GM18519 (cell line): ENCODE data around the gene SNX5.
A peak's percentile ranks its signal among the peaks of the same experiment; 100 is the strongest.
"Not testable (repeated sequence)": the region's sequence is repeated elsewhere in the genome, so short reads cannot be mapped to it uniquely, and the experiment has no call there.

ENCODE experiments used
- ATAC-seq: cut with Tn5 transposase; IDR thresholded peaks from one replicate; pipeline ENCODE4 v1.9.1; 2021; ENCODE audit warnings: mild to moderate bottlenecking, moderate library complexity; ENCODE audit not compliant: unreplicated experiment, low FRiP score

Gene SNX5

DNA sequence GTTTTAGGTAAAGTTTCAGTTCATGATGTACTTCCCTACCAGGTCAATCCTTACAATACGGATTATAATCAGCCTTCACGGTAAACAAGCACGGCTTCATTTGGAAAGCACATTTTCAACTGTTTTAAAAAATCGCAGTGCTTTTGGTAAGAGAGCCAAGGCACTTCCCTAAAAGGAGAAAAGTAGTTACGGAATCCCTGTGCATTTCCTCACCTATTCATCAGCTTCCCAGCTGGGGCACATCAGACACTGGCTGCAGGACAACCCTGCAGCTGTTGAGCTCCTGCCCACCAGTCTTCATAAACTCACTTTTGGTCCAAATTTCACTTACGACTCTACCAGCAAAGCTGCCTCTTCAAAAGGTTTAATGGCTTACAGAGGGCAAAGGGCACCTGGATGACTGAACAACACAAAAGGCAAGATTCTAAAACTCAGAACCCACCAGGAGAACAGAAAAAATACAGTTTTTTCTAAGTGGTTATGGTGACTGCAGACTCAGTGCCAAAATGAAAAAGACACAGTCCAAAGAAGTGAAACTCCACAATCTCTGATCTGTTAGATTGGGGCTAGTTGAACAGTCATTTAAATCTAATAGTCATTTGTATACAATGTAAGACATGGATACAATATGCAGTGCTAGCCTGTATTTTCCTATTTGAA lies 7.5 kb downstream of the SNX5 start:
- no peak for ATAC-seq

DNA sequence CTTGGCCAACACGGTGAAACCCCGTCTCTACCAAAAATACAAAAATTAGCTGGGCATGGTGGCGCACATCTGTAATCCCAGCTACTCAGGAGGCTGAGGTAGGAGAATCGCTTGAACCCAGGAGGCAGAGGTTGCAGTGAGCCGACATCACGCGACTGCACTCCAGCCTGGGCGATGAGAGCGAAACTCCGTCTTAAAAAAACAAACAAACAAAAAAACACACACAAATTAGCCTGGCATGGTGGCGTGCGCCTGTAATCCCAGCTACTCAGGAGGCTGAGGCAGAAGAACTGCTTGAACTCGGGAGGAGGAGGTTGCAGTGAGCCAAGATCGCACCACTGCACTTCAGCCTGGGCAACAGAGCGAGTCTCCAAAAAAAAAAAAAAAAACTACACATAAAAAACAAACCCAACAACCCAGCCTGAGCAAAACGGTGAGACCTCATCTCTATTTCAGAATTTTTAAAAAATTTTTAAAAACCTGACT lies 8.2 kb downstream of the SNX5 start:
- ATAC-seq: not testable (repeated sequence)

DNA sequence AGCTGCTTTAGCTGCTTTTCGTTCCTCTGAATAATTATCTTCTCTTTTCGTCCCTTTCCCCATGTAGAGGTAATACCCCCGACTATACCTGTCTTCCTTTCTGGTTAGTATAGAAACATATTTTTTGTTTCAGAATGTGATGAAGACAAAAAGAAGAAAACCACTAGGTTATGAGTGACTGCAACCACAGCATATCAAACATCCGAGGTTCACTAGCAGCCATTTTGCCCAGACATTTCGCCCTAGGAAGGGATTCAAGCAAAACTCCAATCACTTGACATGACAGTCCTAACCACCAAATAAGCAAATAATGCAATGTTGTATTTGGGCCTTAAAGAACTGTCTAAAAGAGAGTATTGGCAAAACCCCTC lies 9.4 kb downstream of the SNX5 start:
- no peak for ATAC-seq

DNA sequence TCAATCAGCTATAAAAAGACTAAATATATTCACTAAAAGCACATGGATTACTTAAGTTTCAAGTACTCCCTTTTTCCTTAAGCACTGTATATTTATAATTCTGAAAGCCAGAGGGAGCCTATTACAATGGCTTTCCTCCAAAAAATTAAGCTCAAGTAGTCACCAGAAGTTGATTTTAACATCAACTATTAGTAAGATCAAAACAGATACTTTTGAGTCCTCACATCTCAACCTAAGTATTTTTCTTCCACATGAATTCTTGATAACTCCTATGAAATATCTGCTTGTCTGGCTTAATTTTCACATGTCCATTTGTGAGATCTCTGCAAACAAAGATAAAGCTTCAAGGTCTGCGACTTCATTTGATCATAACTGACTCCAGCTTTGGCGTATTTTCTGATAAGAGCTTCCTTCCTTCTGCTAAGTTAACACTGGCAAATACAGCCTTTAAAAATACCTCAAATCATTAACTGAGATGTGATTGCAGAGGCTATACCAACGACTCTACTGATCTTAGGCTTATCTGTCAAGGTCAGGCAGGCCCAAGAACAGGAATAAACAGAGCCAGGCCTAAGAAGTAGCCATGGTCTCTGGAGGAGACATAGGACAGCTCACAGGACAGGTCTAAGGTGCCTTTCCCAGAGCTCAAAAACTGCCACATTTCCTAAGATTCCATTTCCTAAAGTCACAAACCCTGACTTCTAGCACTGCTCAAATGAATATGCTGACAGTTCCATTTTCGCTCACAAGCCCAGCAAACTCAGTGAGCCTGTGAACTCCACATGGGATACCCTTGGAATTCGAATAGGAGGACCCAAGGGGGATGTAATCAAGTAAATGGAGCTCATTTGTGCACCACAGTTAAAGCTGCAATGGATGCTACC lies 10.0 kb downstream of the SNX5 start:
- no peak for ATAC-seq

DNA sequence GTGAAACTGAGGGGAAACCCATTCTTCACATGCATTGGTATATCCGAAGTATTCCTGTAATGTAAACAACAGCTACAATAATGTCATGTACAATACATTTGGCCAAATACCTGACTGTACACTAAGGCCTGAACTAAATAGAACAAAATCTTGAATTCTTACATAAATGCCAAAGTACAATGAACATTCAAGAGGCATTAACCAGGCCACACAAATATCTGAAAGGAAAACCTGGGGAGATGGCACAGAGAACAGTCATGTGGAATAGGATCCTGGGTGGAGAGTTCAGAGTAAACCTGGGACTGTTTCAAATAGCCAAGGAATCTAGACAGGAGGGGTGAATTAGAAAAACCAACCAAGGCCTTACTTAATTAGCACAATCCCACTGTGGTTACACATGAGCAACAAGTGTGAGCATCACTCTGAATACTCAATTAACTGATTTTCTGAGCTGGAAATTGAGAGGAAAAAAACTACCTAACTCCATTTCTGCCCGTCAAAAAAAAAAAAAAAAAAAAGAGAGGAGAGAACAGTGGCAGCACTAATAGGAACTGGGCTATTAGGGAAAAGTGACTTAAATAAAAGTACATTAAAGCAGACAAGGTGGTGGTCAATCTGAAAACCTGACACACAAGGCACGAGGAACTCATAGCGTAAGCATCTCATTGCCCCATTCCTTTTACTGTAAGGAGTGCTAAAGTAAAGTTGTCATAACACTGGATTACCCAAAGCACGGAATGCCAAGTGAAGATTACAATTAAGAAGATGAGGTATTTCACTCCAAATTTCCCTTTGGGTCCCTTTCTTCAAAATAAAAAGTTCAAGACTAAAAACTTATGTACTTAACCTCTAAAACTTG lies 10.9 kb downstream of the SNX5 start:
- no peak for ATAC-seq

DNA sequence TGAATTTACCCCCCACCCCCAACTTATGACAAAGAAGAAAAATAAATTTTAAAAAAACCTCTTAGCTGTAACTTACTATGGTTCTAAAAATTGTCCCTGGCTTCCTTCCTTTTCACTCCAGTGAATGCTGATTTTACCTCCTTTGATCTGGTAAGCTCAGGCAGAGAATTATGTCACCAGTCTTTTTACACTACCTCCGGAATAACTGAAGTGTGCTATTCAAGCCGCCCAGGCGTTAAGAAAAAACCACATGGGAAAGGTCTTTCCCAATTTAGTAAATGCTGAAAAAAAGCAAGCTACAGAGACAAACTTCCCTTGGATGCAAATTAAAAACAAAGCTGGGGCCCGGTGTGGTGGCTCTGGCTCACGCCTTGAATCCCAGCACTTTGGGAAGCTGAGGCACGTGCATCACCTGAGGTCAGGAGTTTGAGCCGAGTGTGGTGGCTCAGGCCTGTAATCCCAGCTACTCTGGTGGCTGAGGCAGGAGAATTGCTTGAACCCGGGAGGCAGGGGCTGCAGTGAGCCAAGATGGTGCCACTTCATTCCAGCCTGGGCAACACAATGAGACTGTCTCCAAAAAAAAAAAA lies 12.4 kb downstream of the SNX5 start:
- no peak for ATAC-seq

DNA sequence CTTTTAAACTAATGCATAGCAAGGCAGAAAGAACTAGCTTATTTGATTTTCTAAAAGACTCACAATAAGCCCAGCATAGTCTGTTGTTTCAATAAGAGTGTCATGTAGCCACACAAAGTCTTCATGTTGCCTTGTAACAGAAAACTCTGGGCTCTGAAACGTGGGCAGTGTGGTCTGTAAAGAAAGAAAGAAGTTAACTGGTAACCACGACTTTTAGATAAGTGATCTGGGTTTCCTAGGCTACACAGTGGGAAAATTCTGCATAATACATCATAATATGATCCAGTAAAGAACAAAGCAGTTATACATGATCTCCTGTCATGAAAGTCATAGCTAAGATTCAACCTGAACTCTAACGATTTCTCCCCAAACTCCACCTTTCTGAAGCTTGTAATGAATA lies 13.3 kb downstream of the SNX5 start:
- ATAC-seq: no peak

DNA sequence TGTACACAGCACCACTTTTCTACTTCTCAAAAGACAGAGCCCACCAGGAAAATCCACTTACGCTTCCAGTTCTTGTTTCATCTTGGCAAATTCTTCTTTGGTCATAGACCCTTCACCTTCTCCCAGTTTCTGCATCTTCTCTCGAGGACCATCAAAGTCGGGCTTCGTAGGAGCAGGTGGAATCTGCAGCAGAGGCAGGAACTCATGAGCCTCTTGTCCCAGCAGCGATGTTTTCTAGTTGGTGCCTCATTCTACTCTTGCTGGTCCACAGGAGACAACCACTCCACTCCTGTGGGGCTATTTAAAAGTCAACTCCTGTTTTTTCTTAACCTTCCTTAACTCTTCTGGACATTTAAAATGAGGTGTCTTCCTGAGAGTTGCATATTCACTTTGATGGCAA lies 14.7 kb downstream of the SNX5 start:
- ATAC-seq: no peak

DNA sequence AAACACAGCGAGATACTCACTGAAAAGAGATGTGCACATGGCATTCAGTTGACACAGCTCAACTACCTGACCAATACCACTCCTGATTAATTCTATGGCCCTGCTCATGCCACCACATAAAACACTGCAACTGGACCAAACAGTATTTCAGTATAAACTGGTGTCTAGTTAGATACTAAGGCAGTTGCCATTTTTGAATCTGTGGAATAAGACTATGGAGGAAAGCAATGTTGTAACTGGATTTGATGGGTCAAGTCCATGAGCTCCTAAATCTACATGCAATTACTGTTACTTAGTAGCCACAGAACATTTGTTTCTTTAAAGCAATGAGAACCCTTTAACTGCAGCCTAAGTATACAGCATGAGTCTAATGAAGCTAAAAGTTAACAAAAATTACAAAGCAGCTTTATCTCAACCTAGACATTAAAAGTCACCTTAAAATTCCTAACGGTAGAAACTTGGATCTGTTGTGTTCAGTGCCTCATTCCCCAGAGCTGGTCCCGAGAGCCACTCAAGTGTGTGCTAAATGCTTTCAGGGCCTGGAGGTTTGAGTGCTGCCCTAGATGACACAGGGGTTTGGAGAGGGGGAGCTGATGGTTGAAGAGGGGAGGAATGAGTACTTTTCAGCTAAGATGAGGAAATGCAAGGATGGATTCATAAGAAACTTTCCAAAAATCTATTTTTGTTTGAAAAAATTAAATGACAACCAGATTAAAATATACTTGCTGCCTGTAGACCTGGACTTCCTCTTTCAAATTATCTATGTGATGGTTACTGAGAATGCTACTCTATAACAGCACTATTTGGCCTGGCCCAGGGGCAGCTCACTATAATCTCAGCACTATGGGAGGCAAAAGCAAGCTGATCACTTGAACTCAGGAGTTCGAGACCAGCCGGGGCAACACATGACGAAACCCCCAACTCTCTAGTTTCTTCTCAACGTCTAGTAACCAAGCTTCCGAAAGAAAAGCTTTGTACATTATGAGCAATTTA lies 15.6 kb downstream of the SNX5 start:
- ATAC-seq: no peak

DNA sequence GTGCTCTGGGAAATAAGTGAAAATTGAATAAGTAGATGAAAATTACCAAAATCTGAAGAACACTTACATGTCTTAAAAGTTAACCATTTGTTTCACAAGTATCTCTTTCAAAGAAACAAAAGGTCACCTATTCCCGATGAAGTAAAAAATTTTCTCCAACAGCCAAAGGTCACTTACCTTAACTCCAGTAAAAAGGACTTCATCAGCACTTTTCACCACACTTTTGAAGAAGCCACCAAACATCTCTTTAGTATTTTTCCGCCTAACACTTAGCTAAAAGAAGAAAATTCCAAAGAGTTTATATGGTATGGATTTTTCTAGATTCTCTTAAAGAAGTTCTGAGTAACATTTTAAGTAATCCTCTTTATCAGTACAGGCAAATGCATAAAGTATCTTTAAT lies 17.3 kb downstream of the SNX5 start:
- ATAC-seq: no peak

DNA sequence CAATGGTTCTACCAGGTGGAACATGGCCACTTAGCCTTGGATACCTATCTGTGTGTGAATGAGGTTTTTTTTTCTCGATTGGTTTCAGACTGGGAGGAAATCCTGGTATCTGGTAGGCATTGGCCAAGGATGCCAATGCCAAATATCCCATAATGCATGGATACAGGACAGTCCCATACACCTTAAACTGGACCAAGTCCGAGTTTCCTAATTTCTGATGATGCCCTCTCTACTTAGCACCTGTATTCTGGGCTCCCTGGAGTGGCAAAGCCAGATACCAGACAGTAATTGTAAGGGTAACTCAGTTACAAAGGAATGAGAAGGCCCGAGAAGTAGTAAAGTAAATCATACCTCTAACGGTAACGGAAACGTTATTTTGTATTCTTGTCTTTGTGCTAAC lies 17.9 kb downstream of the SNX5 start:
- no peak for ATAC-seq

DNA sequence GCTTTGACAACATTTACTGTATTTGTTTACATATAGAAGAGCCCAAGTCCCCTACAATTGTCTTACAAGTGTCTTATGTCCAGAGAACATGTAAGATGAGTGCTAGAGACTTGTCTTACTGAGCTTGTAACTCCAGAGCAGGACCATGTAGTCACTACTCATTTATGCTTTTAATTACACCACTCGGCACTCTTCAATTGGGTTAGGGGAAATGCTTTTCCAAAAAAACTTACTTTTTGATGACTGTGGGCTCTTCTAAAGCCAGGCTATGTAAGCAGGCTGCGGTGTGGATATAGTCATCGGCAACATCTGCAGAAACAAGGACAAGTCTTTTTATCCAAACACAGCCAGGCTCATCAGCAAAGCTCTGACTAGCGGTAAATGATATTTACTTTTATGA lies 18.7 kb downstream of the SNX5 start:
- ATAC-seq: no peak

DNA sequence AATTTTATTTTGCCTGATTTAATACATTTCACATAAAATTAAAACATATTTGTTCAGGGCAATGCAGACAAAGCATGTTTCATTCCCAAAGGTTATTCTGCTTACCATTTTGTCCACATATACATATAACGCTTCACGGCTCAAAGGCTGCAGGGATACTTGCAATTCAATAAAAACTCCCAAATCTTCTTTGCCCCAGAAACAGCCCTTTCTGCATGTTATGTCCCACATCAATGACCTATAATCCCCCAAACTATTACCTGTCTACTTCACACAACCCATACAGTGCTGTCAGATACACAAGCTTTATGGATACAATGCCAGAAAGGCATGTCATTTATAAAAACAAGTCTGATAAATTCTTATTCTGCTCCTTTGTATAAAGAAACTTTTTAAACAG lies 20.2 kb downstream of the SNX5 start:
- no peak for ATAC-seq

DNA sequence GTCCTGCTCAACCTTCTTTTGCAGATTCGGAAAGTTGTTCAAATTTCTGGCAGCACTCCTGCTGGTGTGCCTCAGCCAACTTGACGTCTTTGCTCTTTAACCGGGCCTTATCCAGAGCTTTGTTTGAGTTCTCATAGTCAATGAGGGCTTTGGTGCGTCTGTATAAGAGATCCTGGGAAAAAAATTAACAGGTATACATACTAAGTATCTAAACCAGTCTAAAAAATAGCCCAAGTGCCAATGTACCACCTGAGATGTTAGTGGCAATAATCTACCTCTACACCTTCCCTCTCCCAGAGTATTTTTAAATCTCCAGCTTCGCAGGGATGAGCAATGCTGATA lies 21.1 kb downstream of the SNX5 start:
- ATAC-seq: no peak

DNA sequence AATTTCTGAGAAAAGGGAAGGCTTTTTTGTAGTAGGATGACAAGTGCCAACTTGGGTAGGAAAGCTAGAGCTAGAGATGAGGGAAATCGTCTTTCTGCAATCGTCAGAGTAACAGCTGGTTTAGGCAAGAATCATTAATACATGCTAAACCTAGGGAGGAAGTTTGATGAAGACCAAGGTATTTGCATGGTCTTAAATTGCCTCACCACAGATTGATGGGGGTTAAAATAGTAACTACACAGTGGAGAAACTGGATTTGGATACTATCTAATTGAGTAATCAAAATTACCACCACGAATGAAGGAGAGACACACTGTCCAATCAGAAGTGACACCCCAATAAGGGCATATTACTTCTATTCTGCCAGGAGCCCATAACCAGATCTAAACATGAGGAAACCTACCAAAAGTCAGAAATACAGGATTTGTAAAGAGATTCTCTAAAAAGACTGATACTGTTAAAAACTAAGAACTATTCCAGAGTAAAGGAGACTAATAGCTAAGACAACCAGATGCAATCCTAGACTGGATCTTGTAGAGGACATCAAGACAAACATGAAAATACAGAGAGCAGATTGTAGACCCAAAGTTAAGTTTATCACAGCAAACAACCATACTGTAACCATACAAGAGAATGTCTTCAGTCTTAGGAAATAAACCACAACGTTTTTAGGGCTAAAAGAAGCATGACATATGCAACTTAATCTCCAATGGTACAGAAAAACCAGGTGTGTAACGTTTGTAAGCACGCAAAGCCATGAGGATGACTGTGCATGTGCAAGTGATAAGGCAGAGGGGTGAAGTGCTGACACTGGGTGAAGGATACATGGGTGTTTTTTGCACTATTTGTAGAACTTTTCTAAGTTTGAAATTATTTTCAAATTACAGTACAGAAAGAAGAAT lies 21.8 kb downstream of the SNX5 start:
- no peak for ATAC-seq

DNA sequence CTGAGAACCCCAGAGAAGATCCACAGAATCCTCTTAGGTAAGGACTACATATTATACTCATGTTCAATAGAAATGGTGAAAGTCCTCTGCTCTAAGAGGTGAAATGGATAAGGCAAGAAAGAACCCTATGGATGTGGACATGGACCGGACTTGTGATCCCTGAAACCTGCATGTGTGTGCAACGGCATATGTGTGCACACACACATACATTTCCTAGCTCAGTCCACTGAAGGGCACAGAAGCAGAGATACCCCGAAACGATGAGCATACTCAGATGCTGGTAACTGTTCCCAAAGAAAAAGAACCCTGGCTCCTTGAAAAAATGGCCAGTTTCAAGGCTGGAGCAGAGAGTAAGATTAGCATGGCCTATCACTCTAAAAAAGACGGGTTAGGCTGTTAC lies 22.6 kb downstream of the SNX5 start:
- no peak for ATAC-seq

DNA sequence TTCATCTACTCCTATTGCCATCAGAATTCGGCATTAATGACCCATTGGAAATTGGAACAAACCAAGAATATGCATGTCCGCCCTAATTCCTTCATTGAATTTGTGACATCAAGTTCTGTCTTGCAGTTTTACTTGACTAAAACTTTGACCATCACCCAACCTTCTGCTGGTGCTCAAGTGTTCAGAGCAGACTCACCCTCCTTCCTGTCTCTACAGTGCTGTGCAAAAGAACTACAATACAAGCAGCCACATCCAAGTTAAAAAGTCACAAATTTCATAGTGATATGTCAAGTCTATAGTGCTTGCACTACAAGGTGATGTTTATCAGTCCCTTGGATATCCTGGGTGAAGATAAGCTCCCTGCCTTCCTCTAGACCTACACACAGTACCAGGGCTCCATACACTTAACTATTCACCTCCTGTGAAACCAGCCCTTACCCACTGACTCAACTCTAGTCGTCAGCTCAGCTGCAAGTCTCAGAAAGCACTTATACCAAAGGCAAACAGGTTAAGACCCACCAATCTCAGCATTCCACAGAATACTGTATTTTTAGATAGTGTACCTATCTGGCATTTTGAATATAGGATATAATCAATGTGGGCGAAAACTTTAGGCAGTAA lies 23.6 kb downstream of the SNX5 start:
- no peak for ATAC-seq

DNA sequence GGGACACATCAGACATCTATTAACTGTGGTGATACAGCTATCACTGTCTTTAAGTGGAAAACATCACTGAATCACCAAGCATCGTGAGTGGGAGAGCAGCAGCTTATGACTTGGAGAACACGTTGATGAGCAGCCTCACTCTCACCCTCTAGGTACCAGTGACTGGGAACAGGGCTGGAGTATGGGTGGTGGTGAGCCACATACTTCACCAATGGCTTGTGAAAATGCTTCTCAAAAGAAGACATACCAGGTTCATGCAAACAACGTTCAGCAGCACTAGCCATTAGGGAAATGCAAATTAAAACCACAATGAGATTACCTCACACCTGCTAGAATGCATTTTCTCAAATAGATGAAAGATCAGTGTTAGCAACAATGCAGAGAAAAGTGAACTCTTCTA lies 25.3 kb downstream of the SNX5 start:
- peak; percentile 35 for ATAC-seq
